ENCODE data around the gene PAAF1.
"Not testable (repeated sequence)": the region's sequence is repeated elsewhere in the genome, so short reads cannot be mapped to it uniquely, and the experiment has no call there.

PAAF1 gene

DNA sequence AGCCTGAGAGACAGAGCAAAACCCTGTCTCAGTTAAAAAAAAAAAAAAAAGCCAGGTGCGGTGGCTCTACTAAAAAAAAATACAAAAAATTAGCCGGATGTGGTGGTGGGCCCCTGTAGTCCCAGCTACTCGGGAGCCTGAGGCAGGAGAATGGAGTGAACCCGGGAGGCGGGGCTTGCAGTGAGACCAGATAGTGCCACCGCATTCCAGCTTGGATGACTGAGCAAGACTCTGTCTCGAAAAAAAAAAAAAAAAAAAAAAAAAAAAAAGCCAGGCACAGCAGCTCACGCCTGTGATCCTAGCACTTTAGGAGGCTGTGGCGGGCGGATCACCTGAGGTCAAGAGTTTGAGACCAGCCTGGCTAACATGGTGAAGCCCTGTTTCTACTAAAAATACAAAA lies 3.6 kb downstream of the PAAF1 start:
- in situ Hi-C loops (cut with MboI; ENCODE audit: low sequenced_read_pairs): not testable (repeated sequence)

DNA sequence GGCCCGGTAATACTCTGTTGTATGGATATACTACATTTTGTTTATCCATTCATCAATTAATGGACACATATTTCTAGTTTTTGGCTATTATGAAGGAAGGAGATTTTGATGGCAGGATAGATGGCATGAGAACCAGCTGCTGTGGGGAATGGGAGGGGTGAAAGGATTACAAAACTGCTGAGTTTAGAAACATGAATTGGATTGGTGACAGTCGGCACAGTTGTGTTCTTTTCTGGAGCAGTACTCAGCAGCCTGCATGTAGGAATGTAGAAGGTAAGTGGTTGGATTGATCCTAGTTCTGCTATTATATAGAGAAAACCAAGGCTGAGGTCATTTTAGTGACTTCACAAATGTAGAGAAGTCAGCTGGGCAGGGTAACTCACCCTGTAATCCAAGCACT lies 7.1 kb downstream of the PAAF1 start:
- in situ Hi-C loops (cut with MboI; ENCODE audit: low sequenced_read_pairs): no loop called here

DNA sequence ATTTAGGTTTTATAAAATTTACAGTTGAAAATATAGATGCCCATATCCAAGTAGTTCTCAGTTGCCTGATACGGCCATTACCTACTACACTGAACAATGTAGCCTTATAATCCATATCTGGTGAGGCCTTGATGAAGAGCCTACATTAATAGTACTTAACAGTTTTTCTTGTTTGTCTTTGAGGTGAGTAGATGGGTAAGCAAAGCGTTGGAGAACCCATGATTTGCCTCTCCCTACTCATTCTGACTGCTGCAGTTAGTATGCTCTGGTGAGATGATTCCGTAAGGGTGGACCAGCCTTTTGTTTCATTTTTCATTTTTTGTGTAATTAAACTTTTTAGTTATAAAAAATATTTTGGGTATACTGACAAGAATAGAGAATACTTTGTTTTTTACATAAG lies 11.4 kb downstream of the PAAF1 start:
- in situ Hi-C loops (cut with MboI; ENCODE audit: low sequenced_read_pairs): no loop called here

DNA sequence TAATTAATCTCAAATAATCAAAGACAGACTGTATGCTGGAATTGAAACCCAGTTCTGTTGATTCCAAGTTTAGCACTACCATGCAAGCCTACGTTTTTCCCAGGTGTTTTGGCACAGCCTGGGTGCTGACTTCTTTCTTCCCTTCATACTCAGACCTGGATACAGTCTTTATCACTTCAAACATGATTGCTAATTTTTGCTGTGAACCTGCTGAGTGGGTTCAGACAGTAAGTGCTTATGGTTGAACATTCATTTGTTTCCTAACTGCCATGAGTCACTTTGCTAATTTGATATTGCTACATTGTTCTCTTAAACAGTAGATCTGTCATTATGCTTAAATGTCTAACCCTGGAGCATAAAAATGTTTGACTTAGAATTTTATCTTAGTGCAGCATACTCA lies 12.2 kb downstream of the PAAF1 start:
- in situ Hi-C loops (cut with MboI; ENCODE audit: low sequenced_read_pairs): no loop called here

DNA sequence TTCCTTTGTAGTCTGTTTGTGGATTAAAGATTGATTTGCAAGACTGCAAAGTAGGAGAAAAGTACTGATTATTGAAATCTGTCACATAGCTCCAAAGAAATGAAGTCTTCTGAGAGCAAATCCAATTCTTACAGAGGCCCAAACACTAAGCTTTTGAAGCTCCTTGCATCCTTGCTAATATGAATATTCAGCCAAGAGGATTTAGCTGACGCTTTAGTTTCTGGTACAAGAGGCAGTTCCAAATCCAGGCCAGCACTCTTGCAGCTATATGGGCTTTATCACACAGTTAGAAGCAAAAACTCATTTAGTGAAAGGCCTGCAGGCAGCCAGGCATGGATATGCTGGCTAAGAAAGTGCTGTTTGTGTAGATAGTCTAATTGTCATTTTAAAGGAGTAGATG lies 12.7 kb downstream of the PAAF1 start:
- in situ Hi-C loops (cut with MboI; ENCODE audit: low sequenced_read_pairs): no loop called here

DNA sequence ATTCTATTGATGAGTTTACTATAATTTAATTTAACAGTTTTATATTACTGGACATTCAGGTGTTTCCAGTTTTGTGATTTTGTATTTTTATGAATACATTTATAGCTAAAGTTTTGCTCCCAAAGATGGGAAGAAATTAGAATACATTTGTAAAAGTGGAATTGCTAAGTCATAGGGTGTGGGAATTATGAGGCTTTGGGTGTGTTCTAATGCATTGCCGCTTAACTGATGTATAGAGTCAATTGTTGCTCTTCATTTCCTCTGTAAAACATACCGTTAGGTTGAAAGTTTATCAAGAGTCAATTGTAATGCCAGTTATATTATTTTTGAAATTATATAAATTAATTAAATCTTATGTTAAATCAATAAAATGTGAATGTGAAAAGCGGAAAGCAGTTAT lies 16.2 kb downstream of the PAAF1 start:
- in situ Hi-C loops (cut with MboI; ENCODE audit: low sequenced_read_pairs): no loop called here

DNA sequence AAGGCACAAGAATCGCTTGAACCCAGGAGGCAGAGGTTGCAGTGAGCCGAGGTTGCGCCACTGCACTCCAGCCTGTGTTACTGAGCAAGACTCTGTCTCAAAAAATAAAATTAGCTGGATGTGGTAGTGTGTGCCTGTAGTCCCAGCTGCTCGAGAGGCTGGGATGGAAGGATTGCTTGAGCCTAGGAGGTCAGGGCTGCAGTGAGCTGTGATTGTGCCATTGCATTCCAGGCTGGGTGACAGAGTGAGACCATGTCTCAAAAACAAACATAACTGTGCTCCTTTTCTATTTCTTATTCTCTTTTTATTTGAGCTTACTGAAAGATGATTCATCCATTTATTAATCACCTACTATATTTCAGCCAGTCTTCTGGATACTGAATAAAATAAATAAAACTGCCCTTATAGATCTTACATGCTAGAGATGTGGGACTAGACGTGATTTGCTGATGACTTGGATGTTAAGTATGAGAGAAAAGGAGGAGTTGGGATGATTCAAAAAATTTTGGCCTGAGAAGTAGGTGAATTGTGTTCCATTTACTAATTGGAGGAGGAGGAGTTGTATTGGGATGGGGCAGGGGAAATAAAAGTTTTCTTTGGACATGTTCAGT lies 18.0 kb downstream of the PAAF1 start:
- in situ Hi-C loops (cut with MboI; ENCODE audit: low sequenced_read_pairs): no loop called here

DNA sequence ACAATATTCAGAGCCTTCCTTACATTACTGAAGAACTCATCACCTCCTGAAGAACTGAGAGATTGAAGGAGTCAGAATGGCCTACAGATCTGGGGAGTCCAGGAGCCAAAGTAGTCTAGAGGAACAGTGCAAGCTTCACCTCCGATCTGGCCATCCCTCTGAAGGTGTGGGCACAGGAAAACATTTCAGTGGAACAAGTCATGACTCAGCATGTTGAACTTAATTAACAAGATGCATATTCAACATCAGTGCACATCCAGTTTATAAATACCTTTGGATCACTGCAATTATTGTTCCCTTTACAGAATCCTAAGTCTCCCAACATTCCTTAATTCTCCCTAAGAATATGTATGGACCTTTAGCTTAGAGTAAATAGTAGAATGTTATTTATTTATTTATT lies 25.5 kb downstream of the PAAF1 start:
- in situ Hi-C loops (cut with MboI; ENCODE audit: low sequenced_read_pairs): no loop called here

DNA sequence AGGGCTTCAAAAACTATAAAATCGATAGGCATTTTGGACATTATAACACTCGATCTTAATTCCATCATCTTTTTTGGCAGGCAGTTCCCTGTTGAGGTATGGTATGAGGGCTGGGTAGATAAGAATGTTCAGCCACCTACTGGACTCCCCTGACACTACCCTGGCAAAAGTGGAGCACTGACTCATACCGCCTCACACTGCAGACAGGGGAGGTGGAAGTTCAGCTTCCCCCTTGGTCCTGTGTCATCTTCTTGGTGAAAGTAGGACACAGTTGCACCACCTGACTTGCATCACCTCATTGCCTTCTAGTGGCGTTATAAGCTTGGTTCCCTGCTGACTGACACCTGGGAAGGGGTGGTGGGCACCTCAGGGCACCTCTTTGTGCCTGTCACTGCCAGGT lies 30.4 kb downstream of the PAAF1 start:
- in situ Hi-C loops (cut with MboI; ENCODE audit: low sequenced_read_pairs): no loop called here

DNA sequence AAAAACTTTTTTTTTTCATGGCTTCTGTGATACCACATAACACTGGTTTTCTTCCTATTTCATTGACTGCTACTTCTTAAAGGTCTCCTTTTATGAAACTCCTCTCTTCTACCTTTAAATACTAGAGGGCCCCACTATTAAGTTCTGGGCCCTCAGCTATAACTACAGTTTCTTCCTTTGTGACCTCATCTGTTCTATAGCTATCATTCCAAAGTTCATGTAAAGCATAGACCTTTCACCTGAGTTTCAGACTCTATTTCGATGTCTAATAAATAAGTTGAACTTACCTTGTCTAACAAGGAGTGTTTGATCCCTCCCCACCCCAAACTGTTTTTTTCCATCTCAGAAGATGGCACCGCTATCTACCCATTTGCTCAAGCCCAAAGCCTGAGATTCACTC lies 35.2 kb downstream of the PAAF1 start:
- in situ Hi-C loops (cut with MboI; ENCODE audit: low sequenced_read_pairs): no loop called here

DNA sequence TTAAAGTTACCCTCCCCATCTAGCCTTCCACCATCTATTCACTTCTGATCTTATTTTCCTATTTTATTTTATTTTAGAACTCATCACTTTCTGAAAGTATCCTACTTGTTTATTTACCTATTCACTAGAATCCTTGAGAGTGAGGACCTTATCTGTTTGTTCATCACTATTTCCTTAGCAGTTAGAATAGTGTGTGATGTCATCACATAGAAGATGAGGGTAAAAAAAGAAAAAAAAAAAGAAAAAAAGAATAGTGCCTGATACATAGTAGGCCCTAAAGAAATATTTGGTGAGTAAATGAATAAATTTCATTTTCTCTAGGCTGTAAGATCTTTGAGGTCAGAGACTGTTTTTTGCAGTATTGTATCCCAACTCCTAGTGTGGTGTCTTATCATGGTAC lies 36.7 kb downstream of the PAAF1 start:
- in situ Hi-C loops (cut with MboI; ENCODE audit: low sequenced_read_pairs): no loop called here

DNA sequence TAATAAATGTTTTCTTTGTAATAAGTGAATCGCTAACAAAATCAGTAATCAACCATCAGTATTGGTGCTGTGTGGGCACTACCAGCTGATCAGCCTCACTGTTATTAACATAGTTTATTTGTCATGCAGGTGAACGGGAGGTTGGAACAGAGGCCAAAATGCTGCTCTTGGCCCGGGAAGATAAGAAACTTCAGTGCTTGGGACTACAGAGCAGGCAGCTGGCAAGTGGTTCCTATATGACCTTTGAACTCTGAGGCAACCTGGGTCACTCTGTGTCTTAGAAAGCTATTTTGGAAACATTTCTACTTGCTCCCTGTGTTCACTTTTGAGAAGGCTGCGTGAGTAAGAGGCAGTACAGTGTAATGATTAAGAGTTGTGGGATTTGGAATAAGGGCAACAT lies 37.5 kb downstream of the PAAF1 start:
- in situ Hi-C loops (cut with MboI; ENCODE audit: low sequenced_read_pairs): no loop called here

DNA sequence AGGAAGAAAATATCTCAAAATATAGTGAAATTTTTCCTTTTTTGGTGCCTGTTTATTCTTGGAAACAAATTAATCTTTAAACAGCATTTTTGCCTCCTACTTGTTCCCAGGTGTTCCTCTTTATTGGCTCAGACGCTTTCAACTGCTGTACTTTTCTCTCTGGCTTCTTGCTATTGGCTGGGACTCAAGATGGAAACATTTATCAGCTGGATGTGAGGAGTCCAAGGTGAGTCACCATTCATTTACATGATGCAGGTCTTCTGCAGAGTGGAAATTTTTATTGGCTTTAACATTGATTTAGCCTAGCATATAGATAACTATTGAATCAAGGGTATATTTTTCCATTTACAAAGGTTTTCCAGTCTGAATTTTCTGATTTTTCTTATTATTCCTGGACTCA lies 39.6 kb downstream of the PAAF1 start:
- in situ Hi-C loops (cut with MboI; ENCODE audit: low sequenced_read_pairs): no loop called here

DNA sequence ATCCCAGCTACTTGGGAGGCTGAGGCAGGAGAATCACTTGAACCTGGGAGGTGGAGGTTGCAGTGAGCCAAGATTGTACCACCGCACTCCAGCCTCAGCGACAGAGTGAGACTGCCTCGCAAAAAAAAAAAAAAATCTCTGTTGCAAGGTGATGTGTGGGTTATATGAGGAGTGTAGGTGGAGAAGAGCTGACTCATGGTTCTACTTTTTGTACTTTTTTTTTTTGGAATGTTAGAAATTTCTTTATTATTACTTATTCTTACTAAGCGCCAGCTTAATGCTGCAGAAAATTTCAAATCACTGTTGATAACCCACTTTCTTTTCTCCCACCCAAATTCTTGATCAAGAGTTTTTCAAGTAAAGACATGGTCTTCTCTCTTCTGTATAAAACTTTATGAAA lies 44.4 kb downstream of the PAAF1 start:
- in situ Hi-C loops (cut with MboI; ENCODE audit: low sequenced_read_pairs): no loop called here

DNA sequence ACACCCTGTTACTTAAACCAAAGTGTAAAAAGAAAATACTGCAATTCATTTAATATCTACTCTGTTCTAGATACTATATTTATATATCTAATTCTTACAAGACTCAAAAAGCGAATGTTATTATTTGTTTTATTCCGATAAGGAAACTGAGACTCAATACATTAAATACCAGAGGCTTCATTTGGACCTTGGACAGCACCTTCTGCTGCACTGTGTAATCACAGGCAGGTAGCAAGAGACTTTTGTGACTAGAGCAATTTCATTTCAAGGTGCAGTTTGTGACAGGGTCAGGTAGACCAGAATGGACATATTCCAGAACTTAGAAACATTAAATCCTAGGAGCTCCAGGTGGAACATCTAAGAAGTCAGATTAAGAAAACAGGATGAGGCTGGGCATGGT lies 52.6 kb downstream of the PAAF1 start:
- in situ Hi-C loops (cut with MboI; ENCODE audit: low sequenced_read_pairs): no loop called here

DNA sequence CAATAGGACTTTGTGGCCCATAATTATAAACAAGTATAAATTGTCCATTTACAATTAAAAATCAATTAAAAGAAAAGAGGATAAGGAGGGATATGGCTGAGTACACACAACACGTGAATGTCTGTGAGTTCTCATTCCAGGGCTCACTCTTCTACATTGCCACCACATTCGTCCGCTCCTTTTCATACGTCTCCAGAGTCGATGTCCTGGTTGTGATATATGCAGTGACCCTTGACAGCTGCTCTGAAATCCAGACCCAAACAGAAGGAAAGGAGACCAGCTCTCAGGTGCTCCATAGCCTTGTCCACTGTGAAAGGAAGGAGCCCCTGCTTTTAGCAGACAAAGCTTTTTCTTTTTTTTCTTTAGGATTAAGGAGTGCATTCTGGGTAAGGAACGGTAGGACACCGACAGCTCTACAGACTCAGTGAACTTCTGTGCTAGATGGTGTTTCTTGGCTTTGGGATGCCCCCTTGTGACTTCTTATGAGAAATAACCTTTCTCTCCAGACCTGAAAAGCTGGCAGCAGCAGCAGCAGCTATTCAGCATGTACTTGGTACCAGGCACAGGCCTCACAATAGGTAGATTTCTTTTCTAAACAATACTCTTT lies 54.3 kb downstream of the PAAF1 start:
- in situ Hi-C loops (cut with MboI; ENCODE audit: low sequenced_read_pairs): no loop called here

DNA sequence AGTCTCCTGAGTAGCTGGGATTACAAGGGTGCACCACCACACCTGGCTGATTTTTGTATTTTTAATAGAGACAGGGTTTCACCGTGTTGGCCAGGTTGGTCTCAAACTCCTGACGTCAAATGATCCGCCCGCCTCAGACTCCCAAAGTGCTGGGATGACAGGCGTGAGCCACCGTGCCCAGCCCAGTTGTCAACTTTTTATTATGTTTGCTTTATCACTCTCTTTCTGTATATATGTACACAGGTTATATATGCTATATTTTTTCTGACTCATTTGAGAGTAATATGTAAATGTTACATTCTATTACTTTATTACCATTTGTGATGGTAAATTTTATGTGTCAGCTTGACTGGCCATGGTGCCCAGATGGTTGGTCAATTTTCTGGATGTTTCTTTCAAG lies 55.2 kb downstream of the PAAF1 start:
- in situ Hi-C loops (cut with MboI; ENCODE audit: low sequenced_read_pairs): no loop called here

DNA sequence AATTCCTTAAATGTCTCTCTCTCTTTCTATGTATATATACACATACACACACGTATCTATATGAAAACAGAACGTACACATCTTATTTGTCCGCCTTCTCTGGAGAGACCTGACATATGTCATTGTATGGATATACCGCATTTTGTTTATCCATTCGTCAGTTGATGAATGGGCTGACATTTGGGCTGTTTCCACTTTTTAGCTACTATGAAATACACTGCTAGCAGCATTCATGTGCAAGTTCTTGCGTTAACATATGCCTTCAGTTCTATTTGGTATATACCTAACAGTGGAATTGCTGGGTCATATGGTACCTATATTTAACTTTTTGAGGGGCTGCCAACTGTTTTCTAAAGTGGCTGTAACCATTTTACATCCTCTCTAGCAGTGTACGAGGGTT lies 56.0 kb downstream of the PAAF1 start:
- in situ Hi-C loops (cut with MboI; ENCODE audit: low sequenced_read_pairs): no loop called here

DNA sequence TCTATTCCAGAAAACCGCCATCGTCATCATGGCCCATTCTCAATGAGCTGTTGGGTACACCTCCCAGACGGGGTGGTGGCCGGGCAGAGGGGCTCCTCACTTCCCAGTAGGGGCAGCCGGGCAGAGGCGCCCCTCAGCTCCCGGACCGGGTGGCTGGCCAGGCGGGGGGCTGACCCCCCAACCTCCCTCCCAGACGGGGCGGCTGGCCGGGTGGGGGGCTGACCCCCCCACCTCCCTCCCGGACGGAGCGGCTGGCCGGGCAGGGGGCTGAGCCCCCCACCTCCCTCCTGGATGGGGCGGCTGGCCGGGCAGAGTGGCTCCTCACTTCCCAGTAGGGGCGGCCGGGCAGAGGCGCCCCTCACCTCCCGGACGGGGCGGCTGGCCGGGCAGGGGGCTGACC lies 59.2 kb downstream of the PAAF1 start:
- in situ Hi-C loops (cut with MboI; ENCODE audit: low sequenced_read_pairs): not testable (repeated sequence)

DNA sequence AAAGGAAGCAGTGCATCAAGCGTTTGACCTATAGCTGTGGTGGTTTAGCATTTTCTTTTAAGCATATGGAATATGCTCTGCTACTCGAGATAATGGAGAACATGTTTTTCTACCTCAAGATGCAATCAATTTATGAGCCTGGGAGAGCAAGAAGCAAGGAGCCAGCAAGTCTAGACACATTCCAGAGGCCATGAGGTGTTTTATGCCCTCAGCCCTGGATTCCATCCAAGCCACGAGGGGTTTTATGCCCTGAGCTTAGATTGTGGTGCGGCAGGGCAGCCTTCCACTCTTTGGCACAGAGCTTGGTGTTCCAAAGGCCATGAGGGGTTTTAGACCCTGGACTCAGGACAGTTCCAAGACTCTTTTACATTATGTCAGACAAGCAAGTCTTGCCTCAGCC lies 62.3 kb downstream of the PAAF1 start:
- in situ Hi-C loops (cut with MboI; ENCODE audit: low sequenced_read_pairs): no loop called here

DNA sequence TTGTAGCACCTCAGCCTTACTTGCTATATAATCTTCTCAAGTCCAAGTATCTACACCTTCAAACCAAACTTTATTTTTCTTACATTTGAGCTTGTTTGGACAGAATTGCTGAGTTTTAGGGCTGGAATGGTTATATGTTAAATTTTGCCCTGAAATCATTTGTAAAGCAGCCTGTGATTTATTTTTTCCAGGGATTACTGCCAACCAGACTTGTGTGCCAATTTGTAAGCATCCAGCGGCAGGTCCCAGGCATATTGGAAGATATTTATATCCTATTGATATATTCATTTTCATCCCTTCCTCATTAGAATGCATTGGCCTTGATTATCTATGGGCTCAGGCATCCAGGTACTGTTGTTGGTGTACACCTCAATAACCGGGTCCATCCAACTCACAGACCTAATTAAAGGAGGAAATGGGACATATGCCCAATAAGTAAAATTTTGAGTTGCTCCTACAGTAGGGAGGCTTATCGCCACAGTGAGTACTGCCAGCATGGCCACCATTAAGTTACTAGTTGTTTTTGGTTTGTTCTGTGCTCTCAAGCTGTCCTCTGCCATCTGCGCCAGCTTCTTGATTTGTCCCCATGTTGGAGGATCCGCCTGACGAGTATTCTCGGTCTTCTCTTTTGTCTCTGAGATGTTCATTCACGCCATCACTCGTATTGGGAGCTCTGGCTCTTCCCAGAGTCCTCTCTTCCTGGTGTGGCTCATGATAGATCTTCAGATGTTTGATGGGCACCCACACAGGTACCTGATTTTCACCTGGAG lies 64.2 kb downstream of the PAAF1 start:
- in situ Hi-C loops (cut with MboI; ENCODE audit: low sequenced_read_pairs): no loop called here

DNA sequence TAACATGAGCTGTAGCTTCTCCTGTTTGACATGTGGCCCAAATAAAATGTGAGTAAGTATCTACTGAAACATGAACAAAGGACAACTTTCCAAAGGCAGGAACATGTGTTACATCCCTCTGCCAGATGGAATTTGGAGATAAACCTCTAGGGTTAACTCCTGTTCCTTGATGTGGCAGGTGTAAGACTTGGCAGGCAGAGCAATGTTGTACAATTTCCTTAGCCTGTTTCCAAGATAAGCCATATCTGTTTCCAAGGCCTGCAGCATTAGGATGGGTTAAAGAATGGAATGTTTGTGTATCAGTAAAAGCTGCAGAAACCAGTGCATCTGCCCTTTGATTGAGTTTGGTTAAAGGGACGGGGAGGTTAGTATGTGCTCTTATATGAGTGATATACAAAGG lies 65.2 kb downstream of the PAAF1 start:
- in situ Hi-C loops (cut with MboI; ENCODE audit: low sequenced_read_pairs): no loop called here

DNA sequence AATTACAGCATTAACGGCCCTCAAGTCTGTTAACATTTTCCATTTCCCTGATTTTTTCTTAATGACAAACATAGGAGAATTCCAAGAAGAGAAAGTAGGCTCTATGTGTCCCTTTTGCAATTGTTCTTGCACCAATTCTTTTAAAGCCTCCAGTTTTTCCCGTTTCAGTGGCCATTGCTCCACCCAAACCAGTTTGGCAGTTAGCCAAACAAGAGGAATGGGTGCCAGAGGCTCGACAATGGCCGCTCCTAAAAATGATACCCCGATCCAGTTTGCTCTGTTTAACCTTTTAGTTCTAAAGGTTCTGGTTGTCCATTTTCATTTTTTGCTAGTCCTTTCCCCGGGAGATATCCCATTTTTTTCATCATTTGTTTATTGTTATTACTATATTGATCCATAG lies 67.3 kb downstream of the PAAF1 start:
- in situ Hi-C loops (cut with MboI; ENCODE audit: low sequenced_read_pairs): no loop called here

Data from HL-60/S4 treated with retinoic acid at 250 ng/mL for 4 days and 3 days (cell line).